KMS-11 (cell line): Measurements from ENCODE around the gene DBN1.
A peak's percentile ranks its signal among the peaks of the same experiment; 100 is the strongest.

Source experiments
- H2AFZ ChIP-seq: fragments of 200-600 bp; sonication (generic); 2 replicates; pipeline ENCODE4 v1.6.1; 2016; ENCODE audit warnings: antibody characterized with exemption, mixed run types, low read depth
- H3K27ac ChIP-seq: fragments of 200-600 bp; sonication (generic); 2 replicates; pipeline ENCODE4 v1.6.1; 2016; ENCODE audit warnings: mild to moderate bottlenecking, mixed run types
- H3K27me3 ChIP-seq: fragments of 200-600 bp; sonication (generic); 2 replicates; pipeline ENCODE4 v1.6.1; 2017; ENCODE audit warnings: mild to moderate bottlenecking, low read depth, mixed run types, moderate library complexity; ENCODE audit not compliant: insufficient read depth
- H3K36me3 ChIP-seq: fragments of 200-600 bp; sonication (generic); 2 replicates; pipeline ENCODE4 v1.6.1; 2017; ENCODE audit warnings: mild to moderate bottlenecking, mixed run types; ENCODE audit not compliant: insufficient read depth
- H3K4me1 ChIP-seq: fragments of 200-600 bp; sonication (generic); 2 replicates; pipeline ENCODE4 v1.6.1; 2016; ENCODE audit warnings: mild to moderate bottlenecking, low read depth, mixed run types; ENCODE audit not compliant: poor library complexity, severe bottlenecking
- H3K4me2 ChIP-seq: fragments of 200-600 bp; sonication (generic); 2 replicates; pipeline ENCODE4 v1.7.0; 2016; ENCODE audit warnings: mild to moderate bottlenecking, mixed run types
- H3K4me3 ChIP-seq: fragments of 200-600 bp; sonication (generic); IDR thresholded peaks from 2 replicates; pipeline ENCODE4 v1.6.1; 2017; ENCODE audit warnings: low read depth, low read length, mixed read lengths; ENCODE audit not compliant: insufficient read depth
- H3K79me2 ChIP-seq: fragments of 200-600 bp; sonication (generic); 2 replicates; pipeline ENCODE4 v1.6.1; 2016; ENCODE audit warnings: low read depth, mixed run types; ENCODE audit not compliant: insufficient read depth
- H3K9ac ChIP-seq: fragments of 200-600 bp; sonication (generic); 2 replicates; pipeline ENCODE4 v1.6.1; 2016; ENCODE audit warnings: mild to moderate bottlenecking, mixed run types
- H4K20me1 ChIP-seq: fragments of 200-600 bp; sonication (generic); 2 replicates; pipeline ENCODE4 v1.6.1; 2016; ENCODE audit warnings: mild to moderate bottlenecking, mixed run types; ENCODE audit not compliant: insufficient read depth
- CTCF ChIP-seq: fragments of 200-600 bp; sonication (generic); conservative IDR thresholded peaks from 2 replicates; pipeline ENCODE4 v1.6.1; 2017; ENCODE audit warnings: low read depth, mild to moderate bottlenecking, antibody characterized with exemption, low read length, moderate library complexity, mixed read lengths

DBN1 gene

GRCh38 chr5:177503351-177504085 is 30.1 kb upstream of the DBN1 start:
- Histone ChIP-seq H3K4me1 (no peaks in the 10 kb centered on the region), H3K79me2 (no peaks in the 10 kb centered on the region), H3K9ac (no peak overlapping the region), H3K27ac (no peak overlapping the region), H4K20me1 (no peaks in the 10 kb centered on the region), H3K27me3 (no peaks in the 10 kb centered on the region), H3K4me2 (no peak overlapping the region), H3K4me3 (no peak overlapping the region), H2AFZ (no peak overlapping the region), H3K36me3 (no peaks in the 10 kb centered on the region)
- TF ChIP-seq CTCF, result no peak

- Histone ChIP-seq H3K9ac (no peak overlapping the region), H3K79me2 (no peaks in the 10 kb centered on the region), H3K4me2 (no peak overlapping the region), H3K27me3 (no peaks in the 10 kb centered on the region), H3K4me3 (no peak overlapping the region), H3K27ac (no peak overlapping the region), H2AFZ (no peak overlapping the region), H3K36me3 (no peaks in the 10 kb centered on the region), H4K20me1 (no peaks in the 10 kb centered on the region), H3K4me1 (no peaks in the 10 kb centered on the region)
- no peak for TF ChIP-seq CTCF
Observed at GRCh38 chr5:177502886-177503285, 29.5 kb upstream of the DBN1 start.

GRCh38 chr5:177501874-177502678 is 28.6 kb upstream of the DBN1 start:
- no peak overlapping the region for H3K4me3 ChIP-seq
- no peak overlapping the region for H3K4me2 ChIP-seq
- H2AFZ ChIP-seq, result no peak overlapping the region
- H3K4me1 ChIP-seq, result no peaks in the 10 kb centered on the region
- no peak overlapping the region for H3K9ac ChIP-seq
- TF ChIP-seq CTCF, result no peak
- H3K36me3 ChIP-seq, result no peaks in the 10 kb centered on the region
- H3K27ac ChIP-seq, result no peak overlapping the region
- no peaks in the 10 kb centered on the region for H3K27me3 ChIP-seq
- H3K79me2 ChIP-seq, result no peaks in the 10 kb centered on the region
- no peaks in the 10 kb centered on the region for H4K20me1 ChIP-seq

- no peak overlapping the region; the same call in 1 of the 2 replicates for H3K4me2 ChIP-seq
Observed at GRCh38 chr5:177500685-177501522, 27.5 kb upstream of the DBN1 start.

More at GRCh38 chr5:177500685-177501522, 27.5 kb upstream of the DBN1 start:
- H2AFZ ChIP-seq, result no peak overlapping the region
- no peak overlapping the region for H3K27ac ChIP-seq
- H3K36me3 ChIP-seq, result no peaks in the 10 kb centered on the region
- no peak overlapping the region for H3K9ac ChIP-seq
- H3K4me1 ChIP-seq, result peaks cover 3% of the 10 kb centered on the region
- no peak overlapping the region for H3K4me3 ChIP-seq
- H3K79me2 ChIP-seq, result no peaks in the 10 kb centered on the region
- TF ChIP-seq CTCF, result peak; percentile 76
- no peaks in the 10 kb centered on the region for H4K20me1 ChIP-seq
- H3K27me3 ChIP-seq, result no peaks in the 10 kb centered on the region
